GM12878 (cell line): Measurements from ENCODE around the gene CORO2B.

Source experiments
- DPF2 ChIP-seq: fragments of 450-650 bp; IDR thresholded peaks from 2 replicates; pipeline ENCODE4 v1.6.1; 2017; ENCODE audit warnings: mild to moderate bottlenecking
- EGR1 ChIP-seq, 2 experiments: IDR thresholded peaks; 1 replicate in 1 of 2; 2 replicates in 1 of 2; pipeline ENCODE4 v1.6.1; 2011 to 2012; ENCODE audit warnings: low read depth in 2 of 2, low read length in 2 of 2, borderline replicate concordance in 1 of 2, mild to moderate bottlenecking in 1 of 2, moderate library complexity in 1 of 2
- EZH2 ChIP-seq: IDR thresholded peaks from 2 replicates; pipeline ENCODE4 v1.6.1; 2012; ENCODE audit warnings: low read depth, mild to moderate bottlenecking, control low read depth, inconsistent platforms, low read length, borderline replicate concordance; ENCODE audit not compliant: control insufficient read depth
- MYC ChIP-seq: IDR thresholded peaks from 2 replicates; pipeline ENCODE4 v1.6.1; 2011; ENCODE audit warnings: mild to moderate bottlenecking, low read length, moderate library complexity, inconsistent platforms; ENCODE audit not compliant: insufficient read depth, insufficient replicate concordance, insufficient read length, severe bottlenecking
- NFYB ChIP-seq: IDR thresholded peaks from 2 replicates; pipeline ENCODE4 v1.6.1; 2011; ENCODE audit warnings: low read depth, mild to moderate bottlenecking, low read length, improper control_type of control experiment, moderate library complexity; ENCODE audit not compliant: insufficient read depth
- NR2C2 ChIP-seq: IDR thresholded peaks from 2 replicates; pipeline ENCODE4 v1.6.1; 2011; ENCODE audit warnings: borderline replicate concordance, low read depth; ENCODE audit not compliant: control insufficient read depth, insufficient read length
- NRF1 ChIP-seq: conservative IDR thresholded peaks from 2 replicates; pipeline ENCODE4 v1.6.1; 2011; ENCODE audit warnings: mild to moderate bottlenecking, low read depth, low read length, improper control_type of control experiment
- POLR2A ChIP-seq: IDR thresholded peaks from 2 replicates; pipeline ENCODE4 v1.6.1; 2011; ENCODE audit warnings: low read depth, mild to moderate bottlenecking, low read length
- POLR2AphosphoS5 ChIP-seq: IDR thresholded peaks from 2 replicates; pipeline ENCODE4 v1.6.1; 2011; ENCODE audit warnings: mild to moderate bottlenecking, low read length, inconsistent platforms
- RB1 ChIP-seq: fragments of 450-650 bp; formaldehyde crosslinking; IDR thresholded peaks from 2 replicates; pipeline ENCODE4 v1.6.1; 2017; ENCODE audit warnings: mild to moderate bottlenecking, borderline replicate concordance
- SIN3A ChIP-seq: IDR thresholded peaks from 2 replicates; pipeline ENCODE4 v1.6.1; 2012; ENCODE audit warnings: low read depth, low read length, improper control_type of control experiment
- ZNF24 ChIP-seq: fragments of 450-650 bp; IDR thresholded peaks from 2 replicates; pipeline ENCODE4 v1.6.1; 2017; ENCODE audit warnings: antibody characterized with exemption, mild to moderate bottlenecking
- ZZZ3 ChIP-seq: IDR thresholded peaks from 2 replicates; pipeline ENCODE4 v1.6.1; 2011; ENCODE audit warnings: low read depth; ENCODE audit not compliant: control insufficient read depth, insufficient read length
- TF ChIP-seq, protein P1 (sequence below), 3 experiments: IDR thresholded peaks in 2 of 3; conservative IDR thresholded peaks in 1 of 3; 2 replicates each; pipeline ENCODE4 v1.5.1; 2011; ENCODE audit warnings: low read depth in 3 of 3, low read length in 3 of 3, mild to moderate bottlenecking in 3 of 3, control low read depth in 2 of 3, moderate library complexity in 2 of 3, inconsistent platforms in 1 of 3, mixed read lengths in 1 of 3; ENCODE audit not compliant: control insufficient read depth in 2 of 3, insufficient read depth in 1 of 3; ENCODE audit errors: extremely low read depth in 1 of 3

DNA sequence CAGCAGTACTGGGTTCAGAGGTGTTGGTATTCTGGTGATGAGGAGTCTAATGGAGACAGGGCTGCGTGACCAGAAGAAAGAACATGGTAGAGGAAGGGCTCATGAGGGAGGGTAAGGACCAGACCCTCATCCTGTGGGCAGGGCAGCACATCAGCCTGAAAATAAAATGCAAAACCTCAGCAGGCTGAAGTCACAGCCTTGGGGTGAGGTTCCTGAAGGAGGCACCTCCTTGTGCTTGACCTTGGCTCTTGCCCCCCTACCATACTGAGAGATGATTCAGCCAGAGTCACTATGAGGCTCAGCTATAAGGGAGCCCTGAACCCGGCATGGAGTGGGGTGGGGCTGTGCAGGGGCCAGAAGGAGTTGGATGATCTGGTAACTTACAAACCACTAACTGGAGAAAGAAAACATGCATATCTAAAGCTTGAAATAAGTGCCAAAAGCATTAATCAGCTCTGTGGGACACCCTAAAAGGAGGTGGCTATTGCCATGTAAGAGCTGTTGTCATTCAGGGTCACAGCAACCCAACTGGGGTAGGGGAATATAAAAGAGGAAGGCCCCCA, 60.2 kb downstream of the CORO2B start:
- TF ChIP-seq NFYB (no peak), ZZZ3 (no peak), EZH2 (no peak), NRF1 (no peak), EGR1 (IDR thresholded peaks at IDR 0.05; ENCODE audit: borderline replicate concordance in 1 of 2, low read depth in 2 of 2, low read length in 2 of 2) (no peak), MYC (no peak), DPF2 (no peak), POLR2AphosphoS5 (no peak), SIN3A (no peak), NR2C2 (no peak), RB1 (no peak), POLR2A (no peak), ZNF24 (no peak)
- TF ChIP-seq, protein P1, sequence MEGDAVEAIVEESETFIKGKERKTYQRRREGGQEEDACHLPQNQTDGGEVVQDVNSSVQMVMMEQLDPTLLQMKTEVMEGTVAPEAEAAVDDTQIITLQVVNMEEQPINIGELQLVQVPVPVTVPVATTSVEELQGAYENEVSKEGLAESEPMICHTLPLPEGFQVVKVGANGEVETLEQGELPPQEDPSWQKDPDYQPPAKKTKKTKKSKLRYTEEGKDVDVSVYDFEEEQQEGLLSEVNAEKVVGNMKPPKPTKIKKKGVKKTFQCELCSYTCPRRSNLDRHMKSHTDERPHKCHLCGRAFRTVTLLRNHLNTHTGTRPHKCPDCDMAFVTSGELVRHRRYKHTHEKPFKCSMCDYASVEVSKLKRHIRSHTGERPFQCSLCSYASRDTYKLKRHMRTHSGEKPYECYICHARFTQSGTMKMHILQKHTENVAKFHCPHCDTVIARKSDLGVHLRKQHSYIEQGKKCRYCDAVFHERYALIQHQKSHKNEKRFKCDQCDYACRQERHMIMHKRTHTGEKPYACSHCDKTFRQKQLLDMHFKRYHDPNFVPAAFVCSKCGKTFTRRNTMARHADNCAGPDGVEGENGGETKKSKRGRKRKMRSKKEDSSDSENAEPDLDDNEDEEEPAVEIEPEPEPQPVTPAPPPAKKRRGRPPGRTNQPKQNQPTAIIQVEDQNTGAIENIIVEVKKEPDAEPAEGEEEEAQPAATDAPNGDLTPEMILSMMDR (IDR thresholded peaks at IDR 0.05 in 2 of 3, conservative IDR thresholded peaks at IDR 0.05 in 1 of 3; ENCODE audit: control insufficient read depth in 2 of 3, extremely low read depth in 1 of 3, insufficient read depth in 1 of 3, low read depth in 3 of 3, low read length in 3 of 3), result no peak
